HG03520 (cell line): ENCODE results near the gene FDPS.

Experiments used
- ATAC-seq: cut with Tn5 transposase; IDR thresholded peaks from one replicate; pipeline ENCODE4 v1.9.1; 2021; ENCODE audit warnings: mild to moderate bottlenecking, moderate library complexity; ENCODE audit not compliant: unreplicated experiment

FDPS gene

GRCh38 chr1:155352631-155353030 lies 44.0 kb downstream of the FDPS start:
- no peak for ATAC-seq

DNA sequence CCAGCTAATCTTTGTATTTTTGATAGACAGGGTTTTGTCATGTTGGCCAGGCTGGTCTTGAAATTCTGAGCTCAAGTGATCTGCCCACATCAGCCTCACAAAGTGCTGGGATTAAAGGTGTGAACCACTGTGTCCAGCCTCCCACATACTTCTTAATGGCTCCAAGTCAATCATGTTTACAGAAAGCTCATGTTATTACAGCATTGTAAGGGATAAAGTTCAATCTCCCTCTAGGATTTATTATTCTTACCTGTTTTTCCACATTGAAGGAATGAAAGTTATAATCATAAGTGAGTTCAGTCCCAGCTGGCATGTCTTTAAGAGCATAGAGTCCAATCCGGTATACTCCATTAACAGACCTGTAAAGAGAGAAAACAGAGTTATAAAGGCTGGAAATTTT lies 51.4 kb downstream of the FDPS start:
- ATAC-seq, result no peak
